ENCODE data around the gene MMP25. TPM values are rescaled to one million over a fixed set of nuclear protein-coding genes. Genes with fewer than 3 reads are reported as not detected.

MMP25 gene
- total and polyA plus RNA-seq, 2 donors (not counting 1 experiment from before 2014, with no cell fraction given): 0.12 to 0.22 TPM

GRCh38 chr16:3013998-3014690 lies 32.2 kb upstream of the MMP25 start:
- Histone ChIP-seq H2AFZ (ENCODE audit: insufficient read depth, low read depth, low read length, poor library complexity, severe bottlenecking) (no peak overlapping the region), H3K9ac (ENCODE audit: low read length) (no peak overlapping the region), H3K27me3 (replicated peaks in 1 of 4; ENCODE audit: control extremely low read depth in 1 of 4, control insufficient read depth in 3 of 4, insufficient read depth in 4 of 4, low read length in 3 of 4) (peaks cover 0 to 34% (median 14%) of the 10 kb centered on the region in 4 experiments), H3K27ac (ENCODE audit: low read length in 2 of 2) (no peak overlapping the region), H3K36me3 (replicated peaks in 1 of 2; ENCODE audit: control extremely low read depth in 1 of 2, control insufficient read depth in 1 of 2, extremely low read depth in 1 of 2, insufficient read depth in 2 of 2, low read length in 1 of 2) (no peaks in the 10 kb centered on the region), H3K9me3 (ENCODE audit: control extremely low read depth in 1 of 3, control insufficient read depth in 2 of 3, insufficient read depth in 1 of 3, low read length in 2 of 3) (peaks cover 0 to 4% (median 0%) of the 10 kb centered on the region in 3 donors), H3K4me2 (replicated peaks; ENCODE audit: low read depth, low read length, poor library complexity, severe bottlenecking) (no peak overlapping the region), H3K4me3 (ENCODE audit: control extremely low read depth in 1 of 5, extremely low read depth in 1 of 5, insufficient read depth in 1 of 5, low read depth in 2 of 5, low read length in 4 of 5) (no peak overlapping the region), H3K79me2 (ENCODE audit: control insufficient read depth, insufficient read depth, low read length) (no peaks in the 10 kb centered on the region), H4K20me1 (ENCODE audit: control insufficient read depth, insufficient read depth, low read length, poor library complexity, severe bottlenecking) (no peaks in the 10 kb centered on the region), H3K4me1 (ENCODE audit: control insufficient read depth in 2 of 2, insufficient read depth in 2 of 2, low read length in 2 of 2) (peaks cover 4 to 6% of the 10 kb centered on the region in 2 donors)
- Mint-ChIP-seq H3K4me3 (no peak overlapping the region), H3K27me3 (peaks cover 22% of the 10 kb centered on the region), H3K4me1 (peaks cover 4% of the 10 kb centered on the region), H3K9me3 (ENCODE audit: insufficient read depth) (no peaks in the 10 kb centered on the region), H3K27ac (no peak overlapping the region)
- CTCF ChIA-PET: no interaction called here
- ATAC-seq (ENCODE audit: low read depth): no peak
- POLR2A ChIA-PET: no interaction called here
- intact Hi-C loops (cut with micrococcal nuclease): no loop called here
- TF ChIP-seq CTCF (IDR thresholded peaks at IDR 0.05): no peak
- TF ChIP-seq EZH2 (IDR thresholded peaks at IDR 0.05; ENCODE audit: borderline replicate concordance, insufficient read depth, low read depth, low read length, poor library complexity, severe bottlenecking): no peak
- WGBS (ENCODE audit: insufficient coverage): 87% methylated on average over 8 of the region's 12 CpGs
- DNase-seq: no peak

DNA sequence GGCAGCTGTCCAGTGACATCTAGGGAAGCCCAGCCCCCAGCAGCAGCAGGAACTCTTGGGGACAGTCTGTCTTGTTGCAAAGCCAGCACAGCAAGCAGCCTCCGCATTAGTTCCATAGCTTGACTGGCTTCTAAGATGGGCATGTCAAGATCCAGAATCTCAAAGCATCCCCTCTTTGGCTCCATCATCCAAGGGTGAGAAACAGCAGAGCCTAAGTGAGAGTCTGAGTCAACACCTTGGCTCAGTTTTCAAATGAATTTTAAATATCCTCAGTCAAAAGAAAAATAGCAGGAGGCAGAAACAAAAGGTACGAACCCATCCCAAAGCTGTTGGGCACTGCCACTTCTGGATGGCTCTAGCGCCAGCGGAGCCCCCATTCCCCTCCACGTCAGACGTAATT lies 31.4 kb upstream of the MMP25 start:
- ChIA-PET POLR2A (no interaction called here), CTCF (interaction anchor here (0.7 to 1.4 kb wide), 2 partner anchors 13 to 20 kb away, joined by 3 to 4 read pairs; no protein-coding TSS in a partner anchor)
- no peak for ATAC-seq (ENCODE audit: low read depth)
- Histone ChIP-seq H3K9me3 (ENCODE audit: control extremely low read depth in 1 of 3, control insufficient read depth in 2 of 3, insufficient read depth in 1 of 3, low read length in 2 of 3) (peaks cover 0 to 4% (median 0%) of the 10 kb centered on the region in 3 donors), H3K4me2 (replicated peaks; ENCODE audit: low read depth, low read length, poor library complexity, severe bottlenecking) (no peak overlapping the region), H3K79me2 (ENCODE audit: control insufficient read depth, insufficient read depth, low read length) (no peaks in the 10 kb centered on the region), H3K4me3 (ENCODE audit: control extremely low read depth in 1 of 5, extremely low read depth in 1 of 5, insufficient read depth in 1 of 5, low read depth in 2 of 5, low read length in 4 of 5) (no peak overlapping the region), H3K27ac (ENCODE audit: low read length in 2 of 2) (no peak overlapping the region), H3K9ac (ENCODE audit: low read length) (no peak overlapping the region), H3K36me3 (replicated peaks in 1 of 2; ENCODE audit: control extremely low read depth in 1 of 2, control insufficient read depth in 1 of 2, extremely low read depth in 1 of 2, insufficient read depth in 2 of 2, low read length in 1 of 2) (no peaks in the 10 kb centered on the region), H2AFZ (ENCODE audit: insufficient read depth, low read depth, low read length, poor library complexity, severe bottlenecking) (no peak overlapping the region), H3K27me3 (replicated peaks in 1 of 4; ENCODE audit: control extremely low read depth in 1 of 4, control insufficient read depth in 3 of 4, insufficient read depth in 4 of 4, low read length in 3 of 4) (peaks cover 0 to 32% (median 14%) of the 10 kb centered on the region in 4 experiments), H4K20me1 (ENCODE audit: control insufficient read depth, insufficient read depth, low read length, poor library complexity, severe bottlenecking) (no peaks in the 10 kb centered on the region), H3K4me1 (ENCODE audit: control insufficient read depth in 2 of 2, insufficient read depth in 2 of 2, low read length in 2 of 2) (peaks cover 6 to 13% of the 10 kb centered on the region in 2 donors)
- no peak overlapping the region for H3K27ac Mint-ChIP-seq
- no peak overlapping the region for H3K4me3 Mint-ChIP-seq
- H3K4me1 Mint-ChIP-seq: peaks cover 7% of the 10 kb centered on the region
- intact Hi-C loops (cut with micrococcal nuclease): no loop called here
- TF ChIP-seq EZH2 (IDR thresholded peaks at IDR 0.05; ENCODE audit: borderline replicate concordance, insufficient read depth, low read depth, low read length, poor library complexity, severe bottlenecking) (no peak), CTCF (IDR thresholded peaks at IDR 0.05) (no peak)
- peaks cover 22% of the 10 kb centered on the region for H3K27me3 Mint-ChIP-seq
- no peak for DNase-seq
- 85% methylated on average over 3 of the region's 6 CpGs for WGBS (ENCODE audit: insufficient coverage)
- H3K9me3 Mint-ChIP-seq (ENCODE audit: insufficient read depth): no peaks in the 10 kb centered on the region
